Measurements from ENCODE around the gene IFNL3. TPM values are rescaled to one million over a fixed set of nuclear protein-coding genes. Genes with fewer than 3 reads are reported as not detected.

IFNL3 gene
- total RNA-seq, 3 donors from 2014 or later (not counting 1 experiment from before 2014, with no cell fraction given) = not detected

DNA sequence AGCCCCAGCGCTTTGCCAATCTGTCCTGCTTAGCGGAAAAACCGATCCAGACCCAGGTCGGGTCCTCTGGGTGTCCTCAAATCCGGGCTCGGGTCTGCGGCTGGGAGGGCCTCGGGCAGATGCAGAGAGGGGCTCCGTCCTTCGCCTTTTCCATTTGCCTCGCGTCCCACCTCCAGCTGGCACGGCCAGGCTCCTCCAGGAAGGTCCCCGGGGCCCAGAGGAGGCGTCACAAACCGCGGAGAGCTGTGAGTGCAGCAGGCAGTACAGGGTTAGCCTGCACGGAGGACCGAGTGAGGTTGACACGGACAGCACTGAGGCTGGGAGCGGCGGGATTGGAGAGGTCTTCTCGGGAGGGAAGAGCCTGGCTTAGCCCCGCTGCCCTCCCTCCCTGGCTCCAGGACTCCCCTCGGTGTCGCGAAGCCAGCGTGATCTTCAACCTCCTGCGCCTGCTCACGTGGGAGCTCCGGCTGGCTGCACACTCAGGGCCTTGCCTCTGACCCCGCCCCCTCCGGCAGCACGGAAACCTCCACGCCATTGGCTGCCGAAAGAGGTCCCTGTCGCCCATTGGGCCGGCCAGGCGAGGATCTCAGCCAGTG is 20.6 kb upstream of the IFNL3 start:
- ATAC-seq (peak in 1 of 3 donors; percentile 24), DNase-seq (no peak)
- Histone ChIP-seq H3K4me3 (ENCODE audit: low read length) (no peak overlapping the region), H3K27ac (ENCODE audit: low read length) (no peak overlapping the region), H3K36me3 (ENCODE audit: control insufficient read depth, insufficient read depth, low read length) (no peaks in the 10 kb centered on the region), H3K9me3 (ENCODE audit: control insufficient read depth, insufficient read depth, low read length) (no peaks in the 10 kb centered on the region), H3K27me3 (ENCODE audit: control insufficient read depth, insufficient read depth, low read length) (peaks cover 36% of the 10 kb centered on the region), H3K4me1 (ENCODE audit: control insufficient read depth, insufficient read depth, low read length) (peaks cover 20% of the 10 kb centered on the region)
- TF ChIP-seq CTCF (IDR thresholded peaks at IDR 0.05) = no peak
- 46% methylated on average over 39 of the region's 39 CpGs for WGBS (ENCODE audit: insufficient coverage)
- peaks cover 19 to 28% of the 10 kb centered on the region in 2 donors for H3K27me3 Mint-ChIP-seq (ENCODE audit: low read depth in 2 of 2)
- peak overlapping the region; percentile 42 for H3K4me3 Mint-ChIP-seq
- intact Hi-C loops (cut with micrococcal nuclease) = no loop called here
- H3K4me1 Mint-ChIP-seq = peaks cover 10% of the 10 kb centered on the region in 2 donors
- no peak overlapping the region for H3K27ac Mint-ChIP-seq
- no peaks in the 10 kb centered on the region for H3K36me3 Mint-ChIP-seq
- H3K9me3 Mint-ChIP-seq = no peaks in the 10 kb centered on the region

DNA sequence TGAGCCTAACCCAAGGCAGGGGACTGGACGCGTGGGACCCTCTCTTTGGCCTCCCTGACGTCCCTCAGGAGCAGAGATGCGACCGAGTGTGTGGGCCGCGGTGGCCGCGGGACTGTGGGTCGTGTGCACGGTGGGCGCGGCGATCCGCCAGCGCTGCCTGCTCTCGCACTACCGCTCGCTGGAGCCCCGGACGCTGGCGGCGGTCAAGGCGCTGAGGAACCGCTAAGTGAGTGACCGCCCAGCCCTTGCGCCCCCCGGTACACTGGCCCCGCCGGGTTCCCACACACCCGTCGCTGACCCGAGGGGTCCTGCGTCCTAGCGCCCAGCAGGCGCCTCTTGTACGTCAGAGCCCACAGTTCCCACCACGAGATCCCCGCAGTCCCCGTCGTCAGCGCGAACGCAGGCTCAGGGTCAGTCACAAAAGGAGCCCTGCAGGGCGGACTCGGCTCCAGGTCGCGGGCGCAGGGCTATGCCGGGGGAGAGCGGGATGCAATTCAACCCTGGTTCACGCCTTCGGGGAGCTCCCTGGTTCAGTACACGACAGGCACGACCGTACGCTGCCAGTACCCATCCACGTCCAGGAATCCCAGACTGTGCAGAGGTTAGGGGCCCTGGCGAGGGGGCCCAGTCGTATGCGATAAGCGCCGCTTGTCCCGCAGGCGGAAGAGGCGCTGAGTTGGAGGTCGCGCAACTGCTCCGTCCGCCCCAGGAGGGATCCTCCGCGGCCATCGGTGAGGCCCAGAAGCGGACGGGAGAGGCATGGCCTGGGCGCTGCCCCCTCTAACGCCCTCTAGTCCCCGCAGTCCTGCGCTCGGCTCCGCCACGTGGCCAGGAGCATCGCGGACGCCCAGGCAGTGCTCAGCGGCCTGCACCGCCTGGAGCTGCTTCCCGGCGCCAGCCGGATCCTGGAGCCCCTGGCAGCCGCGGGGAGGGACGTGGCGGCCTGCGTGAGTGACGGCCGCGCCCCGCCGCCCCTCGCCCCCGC is 19.8 kb upstream of the IFNL3 start:
- TF ChIP-seq CTCF (IDR thresholded peaks at IDR 0.05) = no peak
- H3K4me1 Mint-ChIP-seq = peaks cover 10% of the 10 kb centered on the region in 2 donors
- no peak overlapping the region for H3K4me3 ChIP-seq (ENCODE audit: low read length)
- H3K36me3 Mint-ChIP-seq = no peaks in the 10 kb centered on the region
- H3K36me3 ChIP-seq (ENCODE audit: control insufficient read depth, insufficient read depth, low read length) = no peaks in the 10 kb centered on the region
- H3K27ac Mint-ChIP-seq = no peak overlapping the region
- no peak overlapping the region for H3K27ac ChIP-seq (ENCODE audit: low read length)
- peaks cover 19 to 28% of the 10 kb centered on the region in 2 donors for H3K27me3 Mint-ChIP-seq (ENCODE audit: low read depth in 2 of 2)
- H3K27me3 ChIP-seq (ENCODE audit: control insufficient read depth, insufficient read depth, low read length) = peaks cover 36% of the 10 kb centered on the region
- ATAC-seq = peak in 2 of 3 donors; percentile 44 to 58
- H3K9me3 ChIP-seq (ENCODE audit: control insufficient read depth, insufficient read depth, low read length) = no peaks in the 10 kb centered on the region
- H3K9me3 Mint-ChIP-seq = no peaks in the 10 kb centered on the region
- DNase-seq = peak in 1 of 2 donors; percentile 3
- WGBS (ENCODE audit: insufficient coverage) = 10% methylated on average over 102 of the region's 102 CpGs
- H3K4me3 Mint-ChIP-seq = peak overlapping the region; percentile 79
- intact Hi-C loops (cut with micrococcal nuclease) = no loop called here
- peaks cover 20% of the 10 kb centered on the region for H3K4me1 ChIP-seq (ENCODE audit: control insufficient read depth, insufficient read depth, low read length)

GRCh38 chr19:39263912-39264305 is 19.1 kb upstream of the IFNL3 start:
- Histone ChIP-seq H3K4me3 (ENCODE audit: low read length) (no peak overlapping the region), H3K9me3 (ENCODE audit: control insufficient read depth, insufficient read depth, low read length) (no peaks in the 10 kb centered on the region), H3K36me3 (ENCODE audit: control insufficient read depth, insufficient read depth, low read length) (no peaks in the 10 kb centered on the region), H3K27ac (ENCODE audit: low read length) (no peak overlapping the region), H3K27me3 (ENCODE audit: control insufficient read depth, insufficient read depth, low read length) (peaks cover 36% of the 10 kb centered on the region), H3K4me1 (ENCODE audit: control insufficient read depth, insufficient read depth, low read length) (peaks cover 20% of the 10 kb centered on the region)
- 30% methylated on average over 17 of the region's 17 CpGs for WGBS (ENCODE audit: insufficient coverage)
- no peak for TF ChIP-seq CTCF (IDR thresholded peaks at IDR 0.05)
- no peaks in the 10 kb centered on the region for H3K36me3 Mint-ChIP-seq
- DNase-seq (no peak), ATAC-seq (peak in 1 of 3 donors; percentile 29)
- no peak overlapping the region for H3K27ac Mint-ChIP-seq
- peak overlapping the region; percentile 79 for H3K4me3 Mint-ChIP-seq
- intact Hi-C loops (cut with micrococcal nuclease) = no loop called here
- H3K4me1 Mint-ChIP-seq = peaks cover 10% of the 10 kb centered on the region in 2 donors
- H3K27me3 Mint-ChIP-seq (ENCODE audit: low read depth in 2 of 2) = peaks cover 19 to 28% of the 10 kb centered on the region in 2 donors
- H3K9me3 Mint-ChIP-seq = no peaks in the 10 kb centered on the region

Measured in natural killer cell (primary cell).